Mesothelial cell of epicardium (in vitro differentiated cells): ENCODE results near the gene CGREF1. TPM values are rescaled to one million over a fixed set of nuclear protein-coding genes. Genes with fewer than 3 reads are reported as not detected.
A peak's percentile ranks its signal among the peaks of the same experiment; 100 is the strongest.

ENCODE experiments used
- DNase-seq, 2 experiments: peaks; one replicate each; pipeline ENCODE4 v3.0.0; 2021; ENCODE audit warnings: low spot score in 2 of 2; ENCODE audit not compliant: unreplicated experiment in 2 of 2
- H3K27ac Mint-ChIP-seq: 2 replicates; pipeline ENCODE4 v1.8.0; 2021; ENCODE audit warnings: mixed read lengths
- H3K27me3 Mint-ChIP-seq: 2 replicates; pipeline ENCODE4 v1.8.0; 2021; ENCODE audit warnings: low read depth, mixed read lengths
- H3K36me3 Mint-ChIP-seq: 2 replicates; pipeline ENCODE4 v1.8.0; 2021; ENCODE audit warnings: mixed read lengths
- H3K4me1 Mint-ChIP-seq: 2 replicates; pipeline ENCODE4 v1.8.0; 2021; ENCODE audit warnings: mixed read lengths
- H3K4me3 Mint-ChIP-seq: 2 replicates; pipeline ENCODE4 v1.8.0; 2021; ENCODE audit warnings: mild to moderate bottlenecking, moderate library complexity, mixed read lengths
- H3K9me3 Mint-ChIP-seq: 2 replicates; pipeline ENCODE4 v1.8.0; 2021; ENCODE audit warnings: mixed read lengths
- total RNA-seq: library from RNA; stranded (reverse); gene quantifications from 3 replicates; pipeline ENCODE4 v1.2.1, GENCODE V29; 2021
- TF ChIP-seq, protein P1 (sequence below): fragments of 200-600 bp; sonication (generic); IDR thresholded peaks from one replicate; pipeline ENCODE4 v1.5.0; 2021; ENCODE audit warnings: antibody characterized with exemption; ENCODE audit not compliant: unreplicated experiment

The CGREF1 gene
- total RNA-seq, 1 donor from 2014 or later, result 1.5 TPM

DNA sequence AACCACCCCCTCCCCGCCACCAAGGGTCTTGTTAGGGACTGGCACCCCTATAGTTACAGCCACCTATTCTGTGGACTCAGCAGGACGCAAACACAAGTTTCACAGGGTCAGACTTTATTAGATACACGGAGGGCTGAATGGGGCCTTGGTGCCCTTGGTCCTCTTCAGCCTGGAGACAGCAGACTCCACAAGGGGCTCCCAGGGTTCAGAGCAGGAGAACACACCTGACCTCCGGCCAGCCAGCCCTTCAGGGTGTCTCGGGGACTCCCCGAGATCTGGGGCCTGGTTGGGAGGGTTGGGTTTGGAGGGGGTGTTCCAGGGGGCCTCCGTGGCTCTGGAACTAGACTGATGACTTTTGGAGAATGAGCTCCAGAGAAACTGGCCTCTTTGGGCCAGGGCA lies 17.8 kb upstream of the CGREF1 start:
- peaks cover 3% of the 10 kb centered on the region for H3K36me3 Mint-ChIP-seq
- H3K4me1 Mint-ChIP-seq, result peaks cover 12% of the 10 kb centered on the region
- TF ChIP-seq, protein P1, sequence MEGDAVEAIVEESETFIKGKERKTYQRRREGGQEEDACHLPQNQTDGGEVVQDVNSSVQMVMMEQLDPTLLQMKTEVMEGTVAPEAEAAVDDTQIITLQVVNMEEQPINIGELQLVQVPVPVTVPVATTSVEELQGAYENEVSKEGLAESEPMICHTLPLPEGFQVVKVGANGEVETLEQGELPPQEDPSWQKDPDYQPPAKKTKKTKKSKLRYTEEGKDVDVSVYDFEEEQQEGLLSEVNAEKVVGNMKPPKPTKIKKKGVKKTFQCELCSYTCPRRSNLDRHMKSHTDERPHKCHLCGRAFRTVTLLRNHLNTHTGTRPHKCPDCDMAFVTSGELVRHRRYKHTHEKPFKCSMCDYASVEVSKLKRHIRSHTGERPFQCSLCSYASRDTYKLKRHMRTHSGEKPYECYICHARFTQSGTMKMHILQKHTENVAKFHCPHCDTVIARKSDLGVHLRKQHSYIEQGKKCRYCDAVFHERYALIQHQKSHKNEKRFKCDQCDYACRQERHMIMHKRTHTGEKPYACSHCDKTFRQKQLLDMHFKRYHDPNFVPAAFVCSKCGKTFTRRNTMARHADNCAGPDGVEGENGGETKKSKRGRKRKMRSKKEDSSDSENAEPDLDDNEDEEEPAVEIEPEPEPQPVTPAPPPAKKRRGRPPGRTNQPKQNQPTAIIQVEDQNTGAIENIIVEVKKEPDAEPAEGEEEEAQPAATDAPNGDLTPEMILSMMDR, result no peak
- H3K27ac Mint-ChIP-seq, result no peak overlapping the region
- no peak for DNase-seq
- H3K27me3 Mint-ChIP-seq, result peaks cover 4% of the 10 kb centered on the region
- no peak overlapping the region for H3K4me3 Mint-ChIP-seq
- no peaks in the 10 kb centered on the region for H3K9me3 Mint-ChIP-seq

DNA sequence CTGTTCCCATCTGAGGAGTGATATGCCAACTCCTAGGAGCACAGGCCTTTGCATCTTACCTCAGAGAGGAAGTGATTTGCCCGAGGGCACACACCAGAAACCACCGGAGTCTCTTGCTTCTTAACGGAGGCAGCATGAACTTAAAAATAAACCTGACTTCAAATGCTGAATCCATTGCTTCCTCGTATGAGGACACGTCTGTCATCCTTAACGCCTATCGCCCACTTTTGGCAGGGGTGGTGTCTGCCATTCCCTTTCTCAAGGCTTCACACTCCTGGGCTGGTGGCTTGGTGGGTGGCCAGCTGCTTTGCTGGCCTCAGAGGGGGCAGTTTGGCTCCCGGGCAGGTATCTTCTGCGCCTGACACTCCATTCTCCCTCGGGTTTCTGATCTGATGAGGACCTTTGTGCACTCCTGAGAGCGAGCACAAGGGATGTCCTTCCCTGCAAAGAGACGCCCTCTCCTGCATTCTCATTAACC lies 16.6 kb upstream of the CGREF1 start:
- H3K4me3 Mint-ChIP-seq, result peak overlapping the region; percentile 90
- no peaks in the 10 kb centered on the region for H3K9me3 Mint-ChIP-seq
- peaks cover 12% of the 10 kb centered on the region for H3K4me1 Mint-ChIP-seq
- peaks cover 9% of the 10 kb centered on the region for H3K36me3 Mint-ChIP-seq
- TF ChIP-seq, protein P1, result no peak
- no peak for DNase-seq
- peaks cover 4% of the 10 kb centered on the region for H3K27me3 Mint-ChIP-seq
- peak overlapping the region; percentile 78 for H3K27ac Mint-ChIP-seq

DNA sequence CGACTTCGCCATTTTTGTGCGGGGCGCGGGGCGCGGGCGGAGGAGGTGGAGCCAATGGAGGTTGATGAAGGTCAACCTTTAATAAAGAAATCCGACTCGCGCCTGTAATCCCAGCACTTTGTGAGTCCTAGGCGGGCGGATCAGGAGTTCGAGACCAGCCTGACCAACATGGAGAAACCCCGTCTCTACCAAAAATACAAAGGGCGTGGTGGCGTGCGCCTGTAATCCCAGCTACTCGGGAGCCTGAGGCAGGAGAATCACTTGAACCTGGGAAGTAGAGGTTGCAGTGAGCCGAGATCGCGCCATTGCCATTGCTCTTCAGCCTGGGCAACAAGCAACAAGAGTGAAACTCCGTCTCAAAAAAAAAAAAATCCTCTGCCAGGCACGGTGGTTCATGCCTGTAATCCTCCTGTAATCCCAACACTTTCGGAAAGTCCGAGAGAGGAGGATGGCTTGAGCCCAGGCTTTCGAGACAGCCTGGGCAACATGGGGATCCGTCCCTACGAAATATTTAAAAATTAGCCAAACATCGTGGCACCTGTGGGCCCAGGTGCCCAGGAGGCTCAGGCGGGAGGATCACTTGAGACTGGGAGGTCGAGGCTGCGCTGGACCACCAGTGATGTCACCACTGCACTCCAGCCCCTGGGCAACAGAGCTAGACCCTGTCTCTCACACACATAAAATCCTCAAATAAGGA lies 16.0 kb upstream of the CGREF1 start:
- Mint-ChIP-seq H3K36me3 (peaks cover 9% of the 10 kb centered on the region), H3K4me1 (peaks cover 12% of the 10 kb centered on the region), H3K4me3 (peak overlapping the region; percentile 90), H3K27ac (peak overlapping the region; percentile 78), H3K9me3 (no peaks in the 10 kb centered on the region), H3K27me3 (peaks cover 1% of the 10 kb centered on the region)
- no peak for DNase-seq
- TF ChIP-seq, protein P1, result no peak

DNA sequence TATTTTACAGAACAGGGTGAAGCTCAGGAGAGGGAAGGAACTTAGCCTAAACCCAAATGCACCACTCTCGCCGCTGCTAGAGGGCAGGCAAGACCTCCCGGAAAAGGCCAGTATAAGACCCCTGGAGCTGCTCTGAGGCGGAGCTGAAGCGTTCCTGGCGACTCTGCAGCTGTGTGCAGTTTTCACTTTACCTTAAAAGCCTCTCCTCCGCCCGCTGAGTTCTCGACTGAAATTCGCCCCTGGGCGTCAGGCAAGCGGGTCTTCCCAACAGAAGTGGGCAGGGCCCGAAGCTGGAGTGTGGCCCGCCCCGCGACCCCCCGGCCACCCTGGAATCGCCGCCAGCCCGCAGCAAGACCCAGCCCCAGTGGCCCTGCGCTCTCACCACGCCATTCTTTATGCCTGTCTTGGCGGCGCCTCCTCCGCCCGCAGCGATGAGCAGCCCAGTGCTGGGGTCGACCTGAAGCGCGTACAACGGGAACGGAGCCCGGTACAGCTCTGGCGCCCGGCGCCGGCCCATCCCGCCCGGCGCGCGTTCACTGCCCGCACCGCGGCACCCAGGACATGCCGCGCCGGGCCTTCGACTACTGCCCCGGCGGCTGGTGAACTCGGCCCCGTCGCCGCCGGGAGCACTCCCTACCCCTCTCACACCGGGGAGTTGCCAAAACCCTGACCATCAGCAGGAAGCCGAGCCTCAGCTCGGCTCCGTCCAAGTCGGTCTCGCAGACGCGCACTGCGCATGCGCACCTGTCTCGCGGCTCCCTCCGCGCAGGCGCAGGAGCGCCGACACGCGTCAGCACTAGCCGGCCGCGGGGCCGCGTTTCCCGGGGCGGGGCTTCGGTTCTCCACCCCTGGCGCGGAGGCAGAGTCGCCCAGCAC lies 15.2 kb upstream of the CGREF1 start, which contains the start of gene PREB:
Gene PREB, minus strand, starts transcription at position 732 of the 876 bp plus-strand sequence. Its CDS starts 215 bp downstream, at position 517.
- Mint-ChIP-seq H3K9me3 (no peaks in the 10 kb centered on the region), H3K27ac (peak within 1 kb of the TSS; percentile 98), H3K36me3 (peaks cover 9% of the 10 kb centered on the region), H3K27me3 (no peaks in the 10 kb centered on the region), H3K4me1 (peaks cover 12% of the 10 kb centered on the region), H3K4me3 (peak within 1 kb of the TSS; percentile 90)
- TF ChIP-seq, protein P1, result no peak
- peak; percentile 98 to 99 for DNase-seq

DNA sequence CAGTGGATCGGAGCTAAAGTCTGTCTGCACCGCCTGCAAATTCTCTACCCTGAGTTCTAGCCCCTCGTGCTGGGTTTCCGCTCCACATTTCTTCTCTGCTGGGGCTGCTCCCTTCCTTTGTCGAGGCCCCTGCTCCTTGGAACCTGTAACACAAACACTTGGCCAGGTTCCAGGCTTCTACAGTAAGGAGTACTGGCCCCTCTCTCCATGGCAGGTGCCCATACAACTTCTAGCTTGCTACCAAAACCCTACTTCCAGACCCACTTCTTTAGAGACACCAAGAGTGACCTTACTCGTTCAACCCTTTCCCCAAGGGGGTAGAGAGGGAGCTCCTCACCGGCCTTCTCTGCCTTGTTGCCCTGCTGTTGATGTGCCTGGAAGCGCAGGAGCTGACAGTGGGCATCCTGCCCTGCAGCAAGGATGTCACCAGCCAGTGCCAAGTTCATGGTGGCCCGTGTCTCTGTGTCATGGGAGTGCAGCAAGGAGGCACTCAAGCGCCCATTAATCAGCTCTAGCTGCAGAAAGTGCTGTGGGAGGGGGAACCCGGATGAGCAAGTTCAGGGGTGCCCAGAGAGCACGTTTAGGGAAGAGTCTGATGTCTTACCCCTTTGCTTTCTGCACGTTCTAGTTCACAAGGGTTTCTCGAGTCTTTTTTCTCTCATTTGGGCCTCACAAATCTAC lies 14.4 kb upstream of the CGREF1 start:
- DNase-seq, result no peak
- TF ChIP-seq, protein P1, result no peak
- Mint-ChIP-seq H3K9me3 (no peaks in the 10 kb centered on the region), H3K27ac (peak overlapping the region; percentile 91), H3K4me1 (peaks cover 12% of the 10 kb centered on the region), H3K27me3 (no peaks in the 10 kb centered on the region), H3K36me3 (peaks cover 9% of the 10 kb centered on the region), H3K4me3 (peak overlapping the region; percentile 90)
